ENCODE data around the gene RMRP.
"Not testable (repeated sequence)": the region's sequence is repeated elsewhere in the genome, so short reads cannot be mapped to it uniquely, and the experiment has no call there.

Gene RMRP

GRCh38 chr9:35664531-35665470 is 7.0 kb upstream of the RMRP start, which contains the start of gene ARHGEF39:
TSS of gene ARHGEF39 (minus strand) at chr9:35665195. CDS start at chr9:35665169, 26 bp downstream.
- DNase-seq (ENCODE audit: low spot score): peak; percentile 95

GRCh38 chr9:35662437-35662836 is 4.6 kb upstream of the RMRP start:
- DNase-seq (ENCODE audit: low spot score): no peak

- peak; percentile 76 for DNase-seq (ENCODE audit: low spot score)
These were observed 4.0 kb upstream of the RMRP start for GRCh38 chr9:35661756-35662350.

GRCh38 chr9:35660966-35661415 is 3.2 kb upstream of the RMRP start:
- no peak for DNase-seq (ENCODE audit: low spot score)

GRCh38 chr9:35659340-35659739 is 1.5 kb upstream of the RMRP start:
- no peak for DNase-seq (ENCODE audit: low spot score)

GRCh38 chr9:35658968-35659220 is 1.1 kb upstream of the RMRP start:
- no peak for DNase-seq (ENCODE audit: low spot score)

- DNase-seq (ENCODE audit: low spot score): peak; percentile 93
These were observed 533 bp upstream of the RMRP start, which contains the start of gene CCDC107 for GRCh38 chr9:35658137-35658967. TSS of gene CCDC107 (plus strand) at chr9:35658292. CDS start at chr9:35658380, 88 bp downstream.

- no peak for DNase-seq (ENCODE audit: low spot score)
These were observed 831 bp downstream of the RMRP start for GRCh38 chr9:35656831-35657545.

- DNase-seq (ENCODE audit: low spot score): no peak
These were observed 1.5 kb downstream of the RMRP start for GRCh38 chr9:35656348-35656747.

- no peak for DNase-seq (ENCODE audit: low spot score)
These were observed 4.2 kb downstream of the RMRP start for GRCh38 chr9:35653611-35654010.

- no peak for DNase-seq (ENCODE audit: low spot score)
These were observed 5.0 kb downstream of the RMRP start for GRCh38 chr9:35652829-35653209.

GRCh38 chr9:35651956-35652828 is 5.6 kb downstream of the RMRP start:
- no peak for DNase-seq (ENCODE audit: low spot score)

GRCh38 chr9:35650341-35651158 is 7.3 kb downstream of the RMRP start, which contains the start of gene SIT1:
TSS of gene SIT1 (minus strand) at chr9:35650931. CDS start at chr9:35650853, 78 bp downstream.
- no peak for DNase-seq (ENCODE audit: low spot score)

GRCh38 chr9:35649431-35650340 is 8.1 kb downstream of the RMRP start:
- DNase-seq (ENCODE audit: low spot score): no peak

- peak; percentile 96 for DNase-seq (ENCODE audit: low spot score)
These were observed 11.1 kb downstream of the RMRP start for GRCh38 chr9:35646533-35647265.

- DNase-seq (ENCODE audit: low spot score): no peak
These were observed 11.7 kb downstream of the RMRP start for GRCh38 chr9:35646153-35646532.

GRCh38 chr9:35645736-35646135 is 12.1 kb downstream of the RMRP start:
- DNase-seq (ENCODE audit: low spot score): not testable (repeated sequence)

- no peak for DNase-seq (ENCODE audit: low spot score)
These were observed 14.8 kb downstream of the RMRP start for GRCh38 chr9:35643046-35643445.
